ENCODE measurements around the gene DAPL1.

Gene DAPL1, protein sequence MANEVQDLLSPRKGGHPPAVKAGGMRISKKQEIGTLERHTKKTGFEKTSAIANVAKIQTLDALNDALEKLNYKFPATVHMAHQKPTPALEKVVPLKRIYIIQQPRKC

DNA sequence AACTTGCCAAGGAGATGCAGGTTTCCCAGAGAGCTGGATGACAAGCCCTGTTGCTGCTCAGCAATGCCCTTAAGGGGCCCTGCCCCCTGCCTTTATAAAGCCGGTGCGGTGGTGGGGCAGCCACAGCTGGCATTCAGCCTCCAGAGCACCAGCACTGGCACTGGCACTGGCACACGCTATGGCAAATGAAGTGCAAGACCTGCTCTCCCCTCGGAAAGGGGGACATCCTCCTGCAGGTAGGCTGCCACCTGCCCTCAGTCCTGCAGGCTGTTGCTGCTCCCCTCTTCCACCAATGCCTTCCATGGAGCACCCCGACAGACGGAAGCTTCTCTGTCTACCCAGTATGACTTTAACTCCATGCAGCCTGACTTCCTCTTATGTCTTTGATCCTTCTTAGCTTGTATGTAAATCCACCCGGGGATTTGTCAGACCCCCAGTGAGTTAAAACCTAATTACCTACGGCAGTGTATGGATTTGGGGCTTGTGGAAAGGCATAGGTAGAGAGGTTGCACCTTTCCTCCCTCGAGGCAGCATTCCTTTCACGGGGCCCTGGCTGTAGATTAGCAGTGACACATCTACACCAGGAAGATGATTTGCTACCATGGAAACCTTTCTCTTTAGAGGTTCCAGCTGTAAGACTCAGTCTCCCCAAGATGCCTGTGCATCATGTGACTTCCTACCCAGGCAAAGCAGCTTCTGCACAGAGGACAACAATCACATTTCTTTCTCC is at the start of gene DAPL1:
DAPL1 (plus strand) TSS at position 123 of the 730 bp plus-strand sequence; CDS start at position 179, 56 bp downstream.
- no peak for DNase-seq (ENCODE audit: low read depth in 4 of 4, low spot score in 1 of 4)

DNA sequence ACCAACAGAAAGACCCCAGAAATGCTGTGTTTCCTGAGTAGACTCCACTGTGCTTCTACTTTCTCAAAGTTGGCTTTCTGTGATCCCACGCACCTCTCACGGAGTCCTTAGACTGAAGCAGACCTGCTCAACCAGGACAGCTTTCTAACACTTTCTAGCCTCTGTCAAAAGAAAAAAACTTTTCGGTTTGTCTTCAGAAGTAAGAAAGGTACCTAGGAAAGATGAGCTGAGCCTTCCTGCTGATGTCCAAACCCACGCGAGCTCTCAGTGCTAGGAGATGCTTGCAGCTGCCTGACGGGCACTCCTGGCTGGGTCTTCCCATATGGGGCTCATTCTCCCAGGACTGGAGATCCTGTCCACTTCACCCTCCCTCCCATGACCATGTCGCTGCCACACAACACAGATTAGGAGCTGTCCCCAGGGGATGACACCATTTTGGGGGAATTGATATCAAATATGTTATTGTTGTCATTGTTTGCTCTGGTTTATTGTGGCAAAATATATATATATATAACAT is 49.2 kb upstream of the DAPL1 start:
- no peak for DNase-seq (ENCODE audit: low read depth in 4 of 4, low spot score in 1 of 4)

DNA sequence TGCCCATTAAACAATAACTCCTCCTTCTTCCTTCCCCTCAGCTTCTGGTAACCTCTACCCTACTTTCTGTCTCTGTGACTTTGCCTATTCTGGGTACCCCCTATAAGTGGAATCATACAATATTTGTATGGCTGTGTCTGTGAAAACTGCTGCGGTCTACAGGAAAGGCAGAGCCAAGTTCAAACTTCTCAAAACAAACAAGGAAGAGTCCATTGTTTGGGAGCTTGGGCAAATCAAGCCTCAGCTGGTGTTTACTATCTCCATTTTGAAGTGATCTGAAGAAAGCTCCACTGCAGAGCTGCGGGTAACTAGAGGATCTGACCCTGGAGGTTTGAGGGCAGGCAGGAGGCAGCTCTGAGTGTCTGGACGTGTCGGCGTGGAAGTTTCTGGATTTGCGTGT is 48.6 kb upstream of the DAPL1 start:
- DNase-seq (ENCODE audit: low read depth in 4 of 4, low spot score in 1 of 4) = no peak

- DNase-seq (ENCODE audit: low read depth in 4 of 4, low spot score in 1 of 4) = no peak
Observed at GRCh38 chr2:158747281-158747680, 47.8 kb upstream of the DAPL1 start.

- no peak for DNase-seq (ENCODE audit: low read depth in 4 of 4, low spot score in 1 of 4)
Observed at GRCh38 chr2:158748926-158749590, 46.1 kb upstream of the DAPL1 start.

DNA sequence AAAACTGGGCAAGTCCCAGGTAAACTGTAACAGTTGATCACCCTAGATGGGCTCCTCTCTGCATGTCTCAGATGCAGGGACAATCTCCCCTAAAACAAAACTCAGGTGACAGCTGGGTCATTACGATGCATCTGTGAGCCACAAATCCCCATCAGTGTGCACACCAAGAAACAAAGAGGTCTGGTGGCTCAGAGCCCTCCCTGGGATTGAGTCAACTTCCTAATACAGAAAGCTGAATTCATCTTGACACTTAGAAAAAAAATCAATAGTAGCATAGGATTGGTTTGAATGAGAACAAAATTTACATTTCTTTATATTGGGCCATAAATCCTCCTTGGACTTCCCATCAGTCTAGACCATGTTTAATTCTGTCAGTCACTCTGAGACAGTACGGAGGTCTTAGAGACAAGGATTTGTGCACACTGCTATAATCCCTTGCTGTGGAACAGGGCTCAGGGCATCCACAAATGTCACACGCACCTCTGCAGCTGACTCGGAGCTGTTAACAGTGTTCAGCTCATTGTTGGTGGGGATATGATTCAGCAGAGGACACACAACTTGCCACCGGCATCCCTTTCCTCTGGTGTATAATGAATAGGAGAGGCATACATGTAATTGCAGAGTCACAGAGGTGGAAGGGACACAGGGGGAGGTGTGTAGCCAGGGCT is 44.5 kb upstream of the DAPL1 start:
- no peak for DNase-seq (ENCODE audit: low read depth in 4 of 4, low spot score in 1 of 4)

- peak in 1 of 4 experiments; percentile 4 for DNase-seq (ENCODE audit: low read depth in 4 of 4, low spot score in 1 of 4)
Observed at GRCh38 chr2:158753641-158754611, 41.2 kb upstream of the DAPL1 start.

DNA sequence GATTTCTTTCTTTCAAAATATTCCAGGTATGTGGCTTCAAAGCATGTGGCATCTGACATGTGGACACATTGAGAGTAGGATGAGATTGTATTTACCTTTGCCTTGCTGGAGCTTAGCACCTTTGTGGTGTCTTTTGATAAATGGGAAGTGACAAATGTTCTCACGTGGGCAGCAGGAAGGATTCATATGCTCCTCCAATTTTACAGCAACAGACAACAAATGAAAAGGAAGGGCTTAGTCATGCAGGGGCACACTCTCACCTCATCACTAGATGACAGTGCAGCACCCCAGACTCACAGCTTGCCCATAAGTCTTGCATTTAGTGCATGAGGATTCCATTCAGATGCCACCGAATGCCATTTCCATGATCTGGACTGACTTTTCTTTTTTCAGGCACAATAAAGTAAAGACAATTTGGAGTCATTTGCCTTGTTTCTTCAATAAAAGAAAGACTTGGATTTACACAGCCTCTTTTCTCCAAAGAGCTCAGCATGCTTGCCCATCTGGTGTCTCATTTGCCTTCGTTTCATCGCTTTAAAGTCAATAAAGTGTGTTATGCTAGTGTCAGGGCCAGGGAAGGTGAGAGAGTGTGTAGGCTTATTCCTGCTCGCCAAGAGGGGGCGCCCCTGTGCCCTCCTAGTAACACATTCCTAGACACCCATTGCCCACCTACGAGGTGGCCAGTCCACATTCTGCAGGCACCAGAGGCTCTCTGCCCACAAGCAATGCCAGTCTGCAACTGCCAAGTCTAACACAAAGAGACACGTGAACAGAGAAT is 39.6 kb upstream of the DAPL1 start:
- DNase-seq (ENCODE audit: low read depth in 4 of 4, low spot score in 1 of 4) = no peak

GRCh38 chr2:158756331-158756730 is 38.8 kb upstream of the DAPL1 start:
- DNase-seq (ENCODE audit: low read depth in 4 of 4, low spot score in 1 of 4) = no peak

- DNase-seq (ENCODE audit: low read depth in 4 of 4, low spot score in 1 of 4) = no peak
Observed at GRCh38 chr2:158756976-158757375, 38.1 kb upstream of the DAPL1 start.

GRCh38 chr2:158760887-158761286 is 34.2 kb upstream of the DAPL1 start:
- no peak for DNase-seq (ENCODE audit: low read depth in 4 of 4, low spot score in 1 of 4)

DNA sequence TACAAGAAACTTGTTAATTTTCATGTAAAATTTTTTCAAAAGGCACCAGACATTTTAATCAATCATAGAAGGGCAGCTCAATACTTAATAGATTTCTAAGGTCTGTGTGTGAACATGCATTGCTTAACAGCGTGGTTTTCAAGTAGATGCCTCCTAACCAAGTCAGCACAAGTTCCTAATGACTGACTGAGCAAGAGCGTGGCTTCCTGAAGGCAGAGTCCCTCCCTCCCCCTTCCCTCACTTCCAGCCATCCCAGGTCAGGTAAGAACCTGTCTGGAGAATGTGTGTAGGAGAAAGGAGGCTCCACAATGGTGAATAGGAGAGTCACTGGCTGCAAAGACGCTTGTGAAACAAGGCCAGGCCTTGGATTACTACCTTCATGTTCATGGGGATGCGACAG is 33.5 kb upstream of the DAPL1 start:
- no peak for DNase-seq (ENCODE audit: low read depth in 4 of 4, low spot score in 1 of 4)

- no peak for DNase-seq (ENCODE audit: low read depth in 4 of 4, low spot score in 1 of 4)
Observed at GRCh38 chr2:158762336-158762735, 32.8 kb upstream of the DAPL1 start.

GRCh38 chr2:158766524-158766923 is 28.6 kb upstream of the DAPL1 start:
- no peak for DNase-seq (ENCODE audit: low read depth in 4 of 4, low spot score in 1 of 4)

DNA sequence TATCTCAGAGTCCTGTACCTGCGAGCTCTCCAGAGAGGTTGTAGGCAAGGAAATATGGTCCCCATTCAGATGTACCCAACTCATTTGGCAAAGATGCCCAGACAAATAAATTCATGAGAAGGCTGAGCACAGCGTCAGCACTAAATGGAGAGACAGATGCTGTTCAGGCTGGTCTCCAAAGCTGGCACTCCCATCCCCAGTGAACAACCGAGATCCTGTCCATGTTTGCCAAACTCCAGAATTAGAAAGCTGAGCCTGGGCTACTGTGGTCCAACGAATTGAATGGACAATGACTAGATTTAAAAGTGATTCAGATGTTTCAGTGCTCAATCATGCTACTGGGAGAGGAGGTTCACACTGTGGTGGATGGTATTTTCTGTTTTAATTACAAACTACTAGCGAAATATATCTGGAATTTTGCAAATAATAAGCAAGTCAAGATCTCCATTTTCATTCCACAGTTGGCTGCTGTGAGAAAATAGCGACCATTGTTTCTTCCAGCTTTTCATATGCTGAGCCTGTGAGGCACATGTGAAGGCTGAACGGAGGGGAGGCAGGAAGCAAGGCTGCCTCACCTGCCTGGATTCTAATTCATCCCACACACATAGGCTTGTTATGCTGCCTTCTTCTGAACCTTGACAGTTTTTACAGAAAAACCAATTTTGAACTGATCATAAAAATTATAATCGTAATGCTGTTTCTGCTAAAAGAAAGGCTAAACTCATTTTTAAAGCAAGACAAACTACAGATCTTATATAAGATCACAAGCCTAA is 22.6 kb upstream of the DAPL1 start:
- no peak for DNase-seq (ENCODE audit: low read depth in 4 of 4, low spot score in 1 of 4)

GRCh38 chr2:158773121-158773520 is 22.0 kb upstream of the DAPL1 start:
- DNase-seq (ENCODE audit: low read depth in 4 of 4, low spot score in 1 of 4) = no peak

DNA sequence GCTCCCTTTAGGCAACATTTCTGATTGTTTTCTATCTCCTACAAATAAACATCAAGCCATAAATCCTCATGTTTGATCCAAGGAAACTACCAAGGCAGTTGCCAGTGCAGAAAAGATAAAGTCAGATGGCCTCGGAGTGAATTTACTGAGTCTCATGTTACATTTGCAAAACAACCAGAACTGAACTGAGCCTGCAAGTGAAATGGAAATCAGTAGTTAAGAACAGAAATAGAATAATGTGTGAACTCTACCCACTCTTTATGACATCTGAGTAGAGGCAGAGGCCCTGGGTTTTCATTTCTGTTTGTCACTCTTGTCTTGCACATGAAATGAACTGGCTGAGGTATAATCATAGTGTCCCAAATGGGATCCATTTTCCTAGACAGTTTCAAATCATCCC is 20.4 kb upstream of the DAPL1 start:
- no peak for DNase-seq (ENCODE audit: low read depth in 4 of 4, low spot score in 1 of 4)

DNA sequence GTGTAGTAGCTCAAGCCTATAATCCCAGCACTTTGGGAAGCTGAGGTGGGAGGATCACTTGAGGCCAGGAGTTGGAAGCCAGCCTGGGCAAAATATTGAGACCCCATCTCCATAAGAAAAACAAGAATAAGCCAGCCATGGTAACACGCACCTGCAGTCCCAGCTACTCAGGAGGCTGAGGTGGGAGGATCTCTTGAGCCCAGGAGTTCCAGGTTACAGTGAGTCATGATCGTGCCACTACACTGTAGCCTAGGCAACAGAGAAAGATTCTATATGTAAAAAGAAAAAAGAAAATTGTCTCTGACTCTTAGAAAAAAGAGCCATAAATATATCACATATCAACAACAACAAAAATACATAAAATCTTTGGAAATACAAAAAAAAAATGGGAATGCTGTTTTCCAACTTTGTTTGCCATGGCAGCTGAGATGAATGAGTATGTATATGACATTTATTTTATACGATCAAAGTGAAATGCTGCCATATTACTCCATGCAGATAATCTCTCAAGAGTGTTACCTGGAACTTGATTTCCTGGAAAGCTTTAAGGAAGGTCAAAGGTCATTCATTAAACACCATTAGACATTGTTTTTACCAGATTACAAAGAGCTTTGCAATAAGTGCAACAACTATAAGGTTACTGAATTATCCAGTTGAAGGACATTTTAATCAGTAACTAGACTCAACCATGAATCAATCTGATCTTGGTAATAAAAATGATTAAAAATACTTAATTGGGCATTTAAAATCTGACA is 19.7 kb upstream of the DAPL1 start:
- no peak for DNase-seq (ENCODE audit: low read depth in 4 of 4, low spot score in 1 of 4)
